Mucosa of descending colon (tissue), 3 donors: ENCODE results near the gene PTPRM. TPM values are rescaled to one million over a fixed set of nuclear protein-coding genes. Genes with fewer than 3 reads are reported as not detected.

Experiments
- ATAC-seq: fragments of 200-7000 bp; cut with Tn5 transposase; one replicate; pipeline ENCODE4 v1.9.1; 2020; ENCODE audit warnings: mild to moderate bottlenecking, moderate library complexity
- DNase-seq, 3 donors: peaks; one replicate each; pipeline ENCODE4 v3.0.0-alpha.2; 2020
- H3K36me3 ChIP-seq: fragments of 200-600 bp; one replicate; pipeline ENCODE4 v1.8.0; 2021; ENCODE audit warnings: low read depth, mild to moderate bottlenecking
- H3K4me1 ChIP-seq: fragments of 200-600 bp; one replicate; pipeline ENCODE4 v1.8.0; 2021; ENCODE audit warnings: low read depth, mild to moderate bottlenecking
- H3K4me3 ChIP-seq: fragments of 200-600 bp; one replicate; pipeline ENCODE4 v1.8.0; 2021; ENCODE audit warnings: mild to moderate bottlenecking
- H3K9me3 ChIP-seq: fragments of 200-600 bp; one replicate; pipeline ENCODE4 v1.8.0; 2021; ENCODE audit warnings: mild to moderate bottlenecking
- CTCF ChIP-seq: fragments of 200-600 bp; IDR thresholded peaks from one replicate; pipeline ENCODE4 v1.8.0; 2022; ENCODE audit warnings: antibody characterized with exemption, mild to moderate bottlenecking
- intact Hi-C, 2 donors: fragments of 100-400 bp; cut with DNase I in 1 of 2; cut with micrococcal nuclease in 1 of 2; formaldehyde crosslinking; loops; one replicate each; pipeline versions ENCODE4 v1.11.0 to v1.11.1; 2022; cut with DNase I, micrococcal nuclease
- total RNA-seq, 3 donors: library from RNA; stranded (reverse); fragmentation: NEBNext Ultra II Directional in 2 of 3; extraction: Animal tissue kit (Norgen Biotek cat#: 25700) in 2 of 3; gene quantifications; one replicate each; pipeline versions ENCODE4 v1.2.1 to v1.2.4, GENCODE V29; 2021 to 2023
- donor health status: DM: no; HTN: no; CAD: no; lungs with moderate emphysema.
- donor health status: DM: no; HTN: no; CAD: no.
- donor health status: DM: no; HTN: yes; CAD: no.

PTPRM gene
- total RNA-seq, 3 donors from 2014 or later: 15.3 to 41.1 (median 19.6) TPM

- intact Hi-C loops: no loop called here
- TF ChIP-seq CTCF: no peak
- H3K4me3 ChIP-seq: no peak overlapping the region
- H3K9me3 ChIP-seq: no peaks in the 10 kb centered on the region
- H3K36me3 ChIP-seq: no peaks in the 10 kb centered on the region
- DNase-seq: no peak
- ATAC-seq: no peak
- no peaks in the 10 kb centered on the region for H3K4me1 ChIP-seq
Measured at GRCh38 chr18:8238507-8238906, 671.4 kb downstream of the PTPRM start.

- Histone ChIP-seq H3K4me1 (no peaks in the 10 kb centered on the region), H3K9me3 (no peaks in the 10 kb centered on the region), H3K36me3 (no peaks in the 10 kb centered on the region), H3K4me3 (no peak overlapping the region)
- DNase-seq (no peak), ATAC-seq (no peak)
- TF ChIP-seq CTCF: no peak
- intact Hi-C loops: no loop called here
Measured at GRCh38 chr18:8241731-8242130, 674.6 kb downstream of the PTPRM start.

- Histone ChIP-seq H3K4me1 (no peaks in the 10 kb centered on the region), H3K36me3 (no peaks in the 10 kb centered on the region), H3K4me3 (no peak overlapping the region), H3K9me3 (no peaks in the 10 kb centered on the region)
- no peak for DNase-seq
- intact Hi-C loops: no loop called here
- no peak for ATAC-seq
- no peak for TF ChIP-seq CTCF
Measured at GRCh38 chr18:8242151-8242696, 675.1 kb downstream of the PTPRM start.

GRCh38 chr18:8247700-8248099 is 680.6 kb downstream of the PTPRM start:
- intact Hi-C loops: no loop called here
- no peak overlapping the region for H3K4me3 ChIP-seq
- TF ChIP-seq CTCF: no peak

GRCh38 chr18:8248576-8248975 is 681.5 kb downstream of the PTPRM start:
- intact Hi-C loops: no loop called here
- H3K36me3 ChIP-seq: no peaks in the 10 kb centered on the region
- no peak for DNase-seq
- no peaks in the 10 kb centered on the region for H3K4me1 ChIP-seq
- no peak overlapping the region for H3K4me3 ChIP-seq
- ATAC-seq: no peak
- no peaks in the 10 kb centered on the region for H3K9me3 ChIP-seq
- no peak for TF ChIP-seq CTCF

More at GRCh38 chr18:8247700-8248099, 680.6 kb downstream of the PTPRM start:
- Histone ChIP-seq H3K4me1 (no peaks in the 10 kb centered on the region), H3K9me3 (no peaks in the 10 kb centered on the region), H3K36me3 (no peaks in the 10 kb centered on the region)
- ATAC-seq (no peak), DNase-seq (no peak)

GRCh38 chr18:8249811-8250210 is 682.7 kb downstream of the PTPRM start:
- no peaks in the 10 kb centered on the region for H3K36me3 ChIP-seq
- no peak for DNase-seq
- H3K4me3 ChIP-seq: no peak overlapping the region
- no peaks in the 10 kb centered on the region for H3K9me3 ChIP-seq
- H3K4me1 ChIP-seq: no peaks in the 10 kb centered on the region
- intact Hi-C loops: no loop called here
- no peak for TF ChIP-seq CTCF
- no peak for ATAC-seq
